ENCODE data around the gene AASDHPPT.

AASDHPPT gene

GRCh38 chr11:106137061-106137460 lies 59.6 kb downstream of the AASDHPPT start:
- no peak overlapping the region for H3K4me3 ChIP-seq (ENCODE audit: low read depth, low read length)
- TF ChIP-seq, protein P1, sequence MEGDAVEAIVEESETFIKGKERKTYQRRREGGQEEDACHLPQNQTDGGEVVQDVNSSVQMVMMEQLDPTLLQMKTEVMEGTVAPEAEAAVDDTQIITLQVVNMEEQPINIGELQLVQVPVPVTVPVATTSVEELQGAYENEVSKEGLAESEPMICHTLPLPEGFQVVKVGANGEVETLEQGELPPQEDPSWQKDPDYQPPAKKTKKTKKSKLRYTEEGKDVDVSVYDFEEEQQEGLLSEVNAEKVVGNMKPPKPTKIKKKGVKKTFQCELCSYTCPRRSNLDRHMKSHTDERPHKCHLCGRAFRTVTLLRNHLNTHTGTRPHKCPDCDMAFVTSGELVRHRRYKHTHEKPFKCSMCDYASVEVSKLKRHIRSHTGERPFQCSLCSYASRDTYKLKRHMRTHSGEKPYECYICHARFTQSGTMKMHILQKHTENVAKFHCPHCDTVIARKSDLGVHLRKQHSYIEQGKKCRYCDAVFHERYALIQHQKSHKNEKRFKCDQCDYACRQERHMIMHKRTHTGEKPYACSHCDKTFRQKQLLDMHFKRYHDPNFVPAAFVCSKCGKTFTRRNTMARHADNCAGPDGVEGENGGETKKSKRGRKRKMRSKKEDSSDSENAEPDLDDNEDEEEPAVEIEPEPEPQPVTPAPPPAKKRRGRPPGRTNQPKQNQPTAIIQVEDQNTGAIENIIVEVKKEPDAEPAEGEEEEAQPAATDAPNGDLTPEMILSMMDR (IDR thresholded peaks at IDR 0.05; ENCODE audit: low read depth, low read length), result no peak

DNA sequence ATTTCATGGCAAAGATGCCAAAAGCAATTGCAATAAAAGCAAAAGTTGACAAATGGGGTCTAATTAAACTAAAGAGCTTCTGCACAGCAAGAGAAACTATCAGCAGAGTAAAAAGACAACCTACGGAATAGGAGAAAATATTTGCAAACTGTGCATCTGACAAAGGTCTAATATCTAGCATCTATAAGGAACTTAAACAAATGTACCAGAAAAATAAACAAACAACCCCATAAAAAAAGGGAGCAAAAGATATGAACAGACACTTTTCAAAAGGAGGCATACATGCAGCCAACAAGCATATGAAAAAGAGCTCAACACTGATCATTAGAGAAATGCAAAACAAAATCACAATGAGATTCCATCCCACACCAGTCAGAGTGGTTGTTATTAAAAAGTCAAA lies 60.3 kb downstream of the AASDHPPT start:
- TF ChIP-seq, protein P1 (IDR thresholded peaks at IDR 0.05; ENCODE audit: low read depth, low read length), result no peak
- no peak overlapping the region for H3K4me3 ChIP-seq (ENCODE audit: low read depth, low read length)

Measured in WI38 (cell line).